K562 (cell line): Measurements from ENCODE around the gene SNX25. TPM values are rescaled to one million over a fixed set of nuclear protein-coding genes. Genes with fewer than 3 reads are reported as not detected.

Experiments
- ATAC-seq: fragments of 200-7000 bp; cut with Tn5 transposase; 3 replicates; pipeline ENCODE4 v1.9.1; 2020; ENCODE audit warnings: moderate library complexity
- BruUV-seq: library from RNA; stranded (reverse); fragments of 400-500 nt; replicated peaks from 2 replicates; lab custom pipeline; 2021; lab: Mats Ljungman, UMichigan
- CTCF ChIA-PET: fragments of 300-600 bp; formaldehyde crosslinking; extraction: SDS; loops from one replicate; lab custom pipeline; 2021; ENCODE audit warnings: low intra/inter-chr PET ratio; lab: Yijun Ruan, JAX
- POLR2A ChIA-PET: fragments of 300-600, 350-650 bp; sonication (Branson Sonifier 250); formaldehyde crosslinking; extraction: SDS; loops from one replicate; lab custom pipeline; 2021; ENCODE audit warnings: antibody characterized with exemption, inconsistent platforms; lab: Yijun Ruan, JAX
- DNase-seq, 4 experiments: peaks; one replicate each; pipeline versions ENCODE4 v3.0.0 to v3.0.0-alpha.2; 2011 to 2018; ENCODE audit warnings: low spot score in 3 of 4, mixed read lengths in 3 of 4; ENCODE audit errors: extremely low read depth in 1 of 4
- FAIRE-seq: peaks from 2 replicates; lab custom pipeline; 2011; peaks lifted over from hg19 to GRCh38; lab: Jason Lieb, UNC
- H2AFZ ChIP-seq: 2 replicates; pipeline ENCODE4 v1.6.0; 2011; ENCODE audit warnings: low read depth, low read length, control low read depth, inconsistent platforms
- H3K27ac ChIP-seq: fragments of 200-600 bp; 3 replicates; pipeline ENCODE4 v1.8.0; 2011; ENCODE audit warnings: low read depth, mild to moderate bottlenecking, control low read depth, inconsistent platforms, low read length, moderate library complexity, mixed read lengths; ENCODE audit errors: extremely low read depth
- H3K27me3 ChIP-seq, 2 experiments: fragments of 300-600 bp in 1 of 2; 2 replicates in 1 of 2; 3 replicates in 1 of 2; pipeline versions ENCODE4 v1.6.0 to v1.8.0; 2011; ENCODE audit warnings: inconsistent platforms in 2 of 2, low read length in 2 of 2, mild to moderate bottlenecking in 1 of 2, mixed read lengths in 1 of 2, moderate library complexity in 1 of 2; ENCODE audit not compliant: control insufficient read depth in 2 of 2, insufficient read depth in 2 of 2
- H3K36me3 ChIP-seq: fragments of 300-600 bp; 3 replicates; pipeline ENCODE4 v1.8.0; 2011; ENCODE audit warnings: mild to moderate bottlenecking, low read length, inconsistent platforms; ENCODE audit not compliant: control insufficient read depth, insufficient read depth
- H3K4me1 ChIP-seq, 2 experiments: fragments of 200-600 bp in 1 of 2; replicated peaks in 1 of 2; 2 replicates in 1 of 2; 3 replicates in 1 of 2; pipeline versions ENCODE4 v1.5.1 to v1.8.0; 2011; ENCODE audit warnings: inconsistent platforms in 2 of 2, low read length in 2 of 2, mild to moderate bottlenecking in 1 of 2, mixed read lengths in 1 of 2, moderate library complexity in 1 of 2; ENCODE audit not compliant: control insufficient read depth in 2 of 2, insufficient read depth in 2 of 2
- H3K4me2 ChIP-seq: 2 replicates; pipeline ENCODE4 v1.6.1; 2011; ENCODE audit warnings: low read length, control low read depth, inconsistent platforms, mixed read lengths; ENCODE audit not compliant: insufficient read depth
- H3K4me3 ChIP-seq: fragments of 200-600 bp; sonication (generic), shearing (Covaris generic); 2 replicates; pipeline ENCODE4 v1.5.1; 2016; ENCODE audit warnings: control low read depth, inconsistent platforms
- H3K79me2 ChIP-seq: fragments of 200-600 bp; 3 replicates; pipeline ENCODE4 v1.8.0; 2011; ENCODE audit warnings: low read length, inconsistent platforms; ENCODE audit not compliant: control insufficient read depth, insufficient read depth
- H3K9ac ChIP-seq, 2 experiments: 2 replicates each; pipeline versions ENCODE4 v1.6.0 to v1.6.1; 2011; ENCODE audit warnings: low read depth in 2 of 2, low read length in 2 of 2, control low read depth in 1 of 2, inconsistent platforms in 1 of 2, mild to moderate bottlenecking in 1 of 2, mixed read lengths in 1 of 2; ENCODE audit not compliant: insufficient read depth in 1 of 2
- H3K9me1 ChIP-seq: one replicate; pipeline ENCODE4 v1.6.0; 2011; ENCODE audit warnings: inconsistent platforms, mild to moderate bottlenecking, low read length, moderate library complexity; ENCODE audit not compliant: control insufficient read depth, insufficient read depth
- H3K9me3 ChIP-seq: replicated peaks from 2 replicates; pipeline ENCODE4 v1.5.1; 2011; ENCODE audit warnings: low read depth, low read length, inconsistent platforms; ENCODE audit not compliant: control insufficient read depth, insufficient read depth
- H4K20me1 ChIP-seq: replicated peaks from 2 replicates; pipeline ENCODE4 v1.6.1; 2011; ENCODE audit warnings: low read length, inconsistent platforms, mixed read lengths; ENCODE audit not compliant: control insufficient read depth, insufficient read depth
- DLX4 ChIP-seq: fragments of 250-450 bp; sonication (Bioruptor Pico); IDR thresholded peaks from 2 replicates; pipeline ENCODE4 v1.6.1; 2021; ENCODE audit warnings: mild to moderate bottlenecking
- EP400 ChIP-seq: fragments of 450-650 bp; IDR thresholded peaks from 2 replicates; pipeline ENCODE4 v1.6.1; 2017; ENCODE audit warnings: antibody characterized with exemption, mild to moderate bottlenecking, moderate library complexity
- LARP7 ChIP-seq: fragments of 450-650 bp; IDR thresholded peaks from 2 replicates; pipeline ENCODE4 v1.6.1; 2016
- MCM3 ChIP-seq: fragments of 450-650 bp; IDR thresholded peaks from 2 replicates; pipeline ENCODE4 v1.6.1; 2016
- MTF1 ChIP-seq: fragments of 250-450 bp; sonication (Bioruptor Pico); IDR thresholded peaks from 2 replicates; pipeline ENCODE4 v1.9.0; 2021; ENCODE audit warnings: moderate library complexity, mild to moderate bottlenecking, inconsistent platforms, borderline replicate concordance
- NELFE ChIP-seq: IDR thresholded peaks from 2 replicates; pipeline ENCODE4 v1.6.1; 2011; ENCODE audit warnings: mild to moderate bottlenecking; ENCODE audit not compliant: insufficient read depth, insufficient read length
- PHB ChIP-seq: fragments of 250-450 bp; sonication (Bioruptor Pico); IDR thresholded peaks from 2 replicates; pipeline ENCODE4 v1.5.0; 2021
- POLR2AphosphoS2 ChIP-seq: IDR thresholded peaks from 2 replicates; pipeline ENCODE4 v1.6.1; 2012; ENCODE audit warnings: low read length, improper control_type of control experiment
- POLR2B ChIP-seq: fragments of 450-650 bp; IDR thresholded peaks from 2 replicates; pipeline ENCODE4 v1.6.1; 2018; ENCODE audit warnings: low read depth; ENCODE audit not compliant: partially characterized antibody
- RFX1 ChIP-seq: fragments of 450-650 bp; IDR thresholded peaks from 2 replicates; pipeline ENCODE4 v1.6.1; 2016; ENCODE audit warnings: mild to moderate bottlenecking, moderate library complexity
- SMAD3 ChIP-seq: fragments of 450-650 bp; formaldehyde crosslinking; conservative IDR thresholded peaks from 2 replicates; pipeline ENCODE4 v1.4.0; 2020; ENCODE audit warnings: mild to moderate bottlenecking
- SNRNP70 ChIP-seq: fragments of 200-400 bp; formaldehyde crosslinking; optimal IDR thresholded peaks from 2 replicates; pipeline ENCODE3; 2017; ENCODE audit warnings: low read depth, low read length
- STAT6 ChIP-seq: sonication (generic); formaldehyde crosslinking; IDR thresholded peaks from 2 replicates; pipeline ENCODE4 v1.8.1; 2023; ENCODE audit warnings: mild to moderate bottlenecking, missing genetic modification reagents
- TAL1 ChIP-seq: fragments of 450-650 bp; IDR thresholded peaks from 2 replicates; pipeline ENCODE4 v1.6.1; 2016; ENCODE audit warnings: mild to moderate bottlenecking
- ZEB2 ChIP-seq: fragments of 450-650 bp; IDR thresholded peaks from 2 replicates; pipeline ENCODE4 v1.6.1; 2016
- ZNF436 ChIP-seq: fragments of 250-450, 450-650 bp; sonication (Bioruptor Pico); formaldehyde crosslinking; IDR thresholded peaks from 2 replicates; pipeline ENCODE4 v1.7.0; 2020; ENCODE audit warnings: mild to moderate bottlenecking
- WGBS: fragments of 100-300 bp; shearing (Covaris generic); methylation state at CpG from one replicate; pipeline ENCODE4 v1.1.6; 2016; ENCODE audit warnings: low coverage, mixed read lengths; ENCODE audit not compliant: insufficient coverage; ENCODE audit errors: missing lambda C conversion rate; 5-methylcytosine and 5-hydroxymethylcytosine counted together
- in situ Hi-C: fragments of 300-500 bp; cut with MboI; formaldehyde crosslinking; loops from 4 replicates; pipeline ENCODE4 v1.15.0; 2018; ENCODE audit warnings: inconsistent platforms, mixed read lengths
- intact Hi-C: fragments of 100-400 bp; cut with micrococcal nuclease; formaldehyde crosslinking; loops from 2 replicates; pipeline ENCODE4 v1.14.2; 2022
- polyA plus RNA-seq, 8 experiments: library from polyadenylated mRNA; depleted of rRNA in 4 of 8; stranded (reverse) in 5 of 8; unstranded in 3 of 8; fragments of >200 nt; fragmentation: Nextera tagmentation in 2 of 8; fragmentation: Illumina TruSeq in 1 of 8; extraction: Ambion mirVana in 2 of 8; extraction: Trizol in 1 of 8; gene quantifications; 2 replicates each; pipeline versions ENCODE4 v1.2.1 to v1.2.3, GENCODE V29; 2011 to 2014; ENCODE audit warnings: inconsistent platforms in 1 of 8, missing spikeins in 1 of 8
- total RNA-seq, 7 experiments: library from RNA; depleted of rRNA in 6 of 7; stranded (reverse); fragments of >200 nt in 6 of 7; fragmentation: Illumina TruSeq in 2 of 7; extraction: Trizol in 2 of 7; gene quantifications; 2 replicates each; pipeline versions ENCODE4 v1.2.1 to v1.2.3, GENCODE V29; 2011 to 2021; ENCODE audit warnings: low replicate concordance in 1 of 7
- TF ChIP-seq, protein P1 (sequence below), 3 experiments: fragments of 200-800 bp in 1 of 3; fragments of 250-450 bp in 1 of 3; fragments of 450-650 bp in 1 of 3; sonication (Bioruptor Pico) in 1 of 3; sonication (Bioruptor generic) in 1 of 3; formaldehyde crosslinking in 1 of 3; IDR thresholded peaks; 2 replicates each; pipeline versions ENCODE4 v1.6.1 to v1.8.0; 2016 to 2022; ENCODE audit warnings: mild to moderate bottlenecking in 2 of 3, missing genetic modification characterization in 2 of 3, missing compliant biosample characterization in 1 of 3, moderate library complexity in 1 of 3

The SNX25 gene
- total and polyA plus RNA-seq, 9 of the 15 experiments (the other 6 are each of a cell fraction or from before 2014, with no cell fraction given): 2.5 to 23.4 (median 13.3) TPM

GRCh38 chr4:185311113-185311888 lies 101.9 kb downstream of the SNX25 start (continued):
- TF ChIP-seq STAT6 (no peak), TAL1 (no peak), SNRNP70 (no peak), RFX1 (no peak)

DNA sequence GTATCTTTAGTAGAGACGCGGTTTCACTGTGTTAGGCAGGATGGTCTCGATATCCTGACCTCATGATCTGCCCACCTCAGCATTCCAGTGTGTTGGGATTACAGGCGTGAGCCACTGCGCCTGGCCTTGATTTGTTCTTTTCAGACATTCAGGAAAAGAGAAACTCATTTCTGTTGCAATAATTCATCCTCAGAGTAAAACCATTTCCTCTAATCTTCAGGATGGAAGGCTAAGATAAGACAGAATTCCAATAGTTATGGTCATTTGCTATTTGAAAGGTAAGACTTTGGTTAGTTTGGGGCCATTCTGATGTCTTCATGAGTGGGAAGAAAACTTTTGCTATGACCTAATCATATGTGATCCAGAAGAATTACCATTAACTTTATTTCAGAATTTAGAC lies 103.3 kb downstream of the SNX25 start:
- Histone ChIP-seq H2AFZ (no peak overlapping the region), H3K4me3 (no peak overlapping the region), H3K9me1 (no peaks in the 10 kb centered on the region), H3K4me1 (peaks cover 0 to 5% of the 10 kb centered on the region in 2 experiments; a peak in 2 of 5 replicates), H3K9me3 (no peaks in the 10 kb centered on the region), H3K36me3 (peaks cover 26% of the 10 kb centered on the region), H3K27ac (no peak overlapping the region), H3K79me2 (no peaks in the 10 kb centered on the region), H4K20me1 (no peaks in the 10 kb centered on the region), H3K27me3 (no peaks in the 10 kb centered on the region), H3K4me2 (no peak overlapping the region), H3K9ac (no peak overlapping the region)
- POLR2A ChIA-PET: no interaction called here
- in situ Hi-C loops: no loop called here
- ATAC-seq (no peak), FAIRE-seq (no peak), DNase-seq (no peak)
- WGBS: 96% methylated on average over 5 of the region's 5 CpGs
- no TSS peak for BruUV-seq
- CTCF ChIA-PET: no interaction called here
- intact Hi-C loops: no loop called here
- TF ChIP-seq EP400 (no peak), MCM3 (no peak), ZNF436 (CRISPR knock-in tag) (no peak), POLR2B (no peak), SMAD3 (CRISPR knock-in tag) (no peak), MTF1 (CRISPR knock-in tag) (no peak), PHB (CRISPR knock-in tag) (no peak), LARP7 (no peak), POLR2AphosphoS2 (no peak), DLX4 (CRISPR knock-in tag) (no peak), ZEB2 (no peak), NELFE (no peak)
- TF ChIP-seq, protein P1, sequence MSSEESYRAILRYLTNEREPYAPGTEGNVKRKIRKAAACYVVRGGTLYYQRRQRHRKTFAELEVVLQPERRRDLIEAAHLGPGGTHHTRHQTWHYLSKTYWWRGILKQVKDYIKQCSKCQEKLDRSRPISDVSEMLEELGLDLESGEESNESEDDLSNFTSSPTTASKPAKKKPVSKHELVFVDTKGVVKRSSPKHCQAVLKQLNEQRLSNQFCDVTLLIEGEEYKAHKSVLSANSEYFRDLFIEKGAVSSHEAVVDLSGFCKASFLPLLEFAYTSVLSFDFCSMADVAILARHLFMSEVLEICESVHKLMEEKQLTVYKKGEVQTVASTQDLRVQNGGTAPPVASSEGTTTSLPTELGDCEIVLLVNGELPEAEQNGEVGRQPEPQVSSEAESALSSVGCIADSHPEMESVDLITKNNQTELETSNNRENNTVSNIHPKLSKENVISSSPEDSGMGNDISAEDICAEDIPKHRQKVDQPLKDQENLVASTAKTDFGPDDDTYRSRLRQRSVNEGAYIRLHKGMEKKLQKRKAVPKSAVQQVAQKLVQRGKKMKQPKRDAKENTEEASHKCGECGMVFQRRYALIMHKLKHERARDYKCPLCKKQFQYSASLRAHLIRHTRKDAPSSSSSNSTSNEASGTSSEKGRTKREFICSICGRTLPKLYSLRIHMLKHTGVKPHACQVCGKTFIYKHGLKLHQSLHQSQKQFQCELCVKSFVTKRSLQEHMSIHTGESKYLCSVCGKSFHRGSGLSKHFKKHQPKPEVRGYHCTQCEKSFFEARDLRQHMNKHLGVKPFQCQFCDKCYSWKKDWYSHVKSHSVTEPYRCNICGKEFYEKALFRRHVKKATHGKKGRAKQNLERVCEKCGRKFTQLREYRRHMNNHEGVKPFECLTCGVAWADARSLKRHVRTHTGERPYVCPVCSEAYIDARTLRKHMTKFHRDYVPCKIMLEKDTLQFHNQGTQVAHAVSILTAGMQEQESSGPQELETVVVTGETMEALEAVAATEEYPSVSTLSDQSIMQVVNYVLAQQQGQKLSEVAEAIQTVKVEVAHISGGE (CRISPR knock-in tag; IDR thresholded peaks at IDR 0.05): no peak
